ENCODE results near the gene RASL10B.
A peak's percentile ranks its signal among the peaks of the same experiment; 100 is the strongest.

Gene RASL10B

DNA sequence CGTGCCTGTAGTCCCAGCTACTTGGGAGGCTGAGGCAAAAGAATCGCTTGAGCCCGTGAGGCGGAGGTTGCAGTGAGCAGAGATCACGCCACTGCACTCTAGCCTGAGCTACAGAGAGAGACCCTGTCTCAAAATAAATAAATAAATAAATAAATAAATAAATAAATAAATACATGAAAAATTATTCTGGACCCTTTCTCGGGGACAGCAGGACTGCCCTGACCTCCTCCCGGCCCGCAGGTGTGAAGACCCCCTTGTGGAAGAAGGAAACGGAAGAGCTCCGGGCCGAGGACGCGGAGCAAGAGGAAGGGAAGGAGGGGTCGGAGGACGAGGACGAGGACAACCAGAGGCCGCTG is 32.3 kb downstream of the RASL10B start:
- FAIRE-seq (no peak), DNase-seq (ENCODE audit: low spot score) (no peak)

DNA sequence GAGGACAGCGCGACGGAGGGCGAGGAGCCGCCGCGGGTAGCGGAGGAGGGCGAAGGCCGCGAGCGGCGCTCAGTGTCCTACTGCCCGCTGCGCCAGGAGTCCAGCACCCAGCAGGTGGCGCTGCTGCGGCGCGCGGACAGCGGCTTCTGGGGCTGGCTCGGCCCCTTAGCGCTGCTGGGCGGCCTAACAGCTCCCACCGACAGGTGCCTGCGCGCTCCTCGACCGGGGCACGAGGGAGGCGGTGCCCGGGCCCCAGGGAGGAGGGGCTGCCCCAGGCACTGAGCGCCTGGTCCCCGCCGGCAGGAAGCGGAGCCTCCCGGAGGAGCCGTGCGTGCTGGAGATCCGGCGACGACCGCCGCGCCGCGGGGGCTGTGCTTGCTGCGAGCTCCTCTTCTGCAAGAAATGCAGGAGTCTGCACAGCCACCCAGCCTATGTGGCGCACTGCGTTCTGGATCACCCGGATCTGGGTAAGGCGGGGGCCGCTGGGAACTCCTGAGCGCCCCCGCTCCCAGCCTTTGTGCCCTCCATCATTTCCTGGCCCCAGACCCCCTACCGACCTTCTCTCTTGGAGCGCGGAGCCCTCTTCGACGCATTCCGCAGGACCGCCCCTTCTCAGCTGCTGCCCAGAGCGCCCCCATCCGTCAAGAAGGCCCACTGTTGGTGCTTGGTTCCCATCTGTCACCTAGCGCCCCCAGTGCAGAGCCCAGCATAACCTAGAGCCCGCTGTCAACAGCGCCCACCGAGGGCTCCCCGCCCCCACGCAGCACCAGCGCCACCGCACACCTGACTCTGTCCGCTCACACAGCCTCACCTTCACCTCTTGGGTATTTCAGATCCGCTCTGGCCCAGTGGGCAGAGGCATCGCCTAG is 32.9 kb downstream of the RASL10B start:
- DNase-seq (ENCODE audit: low spot score) (peak; percentile 81), FAIRE-seq (no peak)

DNA sequence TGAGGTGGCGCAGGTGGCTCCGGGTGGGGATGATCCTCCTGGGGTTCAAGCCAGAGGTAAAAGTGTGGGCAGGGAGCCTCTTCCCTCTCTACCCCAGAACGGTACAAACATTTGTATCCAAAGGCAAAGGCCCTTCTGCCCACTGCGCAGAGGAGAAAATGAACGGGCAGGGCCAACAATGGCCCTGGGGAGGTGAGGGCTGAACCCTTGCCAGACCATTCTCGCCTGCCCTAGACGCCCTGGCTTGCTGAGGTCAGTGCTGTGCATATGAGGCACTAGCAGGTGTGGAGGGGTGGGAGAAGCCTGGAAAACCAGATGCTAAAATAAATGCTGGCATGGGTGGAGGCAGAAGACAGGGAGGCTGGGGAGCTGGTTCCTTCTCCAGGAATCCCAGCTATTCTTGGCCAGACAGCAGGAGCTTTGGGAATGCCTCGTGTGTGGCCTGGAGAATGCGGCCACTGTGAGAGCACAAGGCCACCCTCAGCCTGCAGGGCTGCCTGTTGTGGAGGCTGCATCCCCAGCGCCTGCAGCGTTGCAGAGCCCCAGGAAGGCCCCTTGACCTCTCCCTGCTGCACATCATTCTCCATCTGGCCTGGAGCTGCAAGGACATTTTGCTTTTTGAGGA is 33.8 kb downstream of the RASL10B start:
- no peak for DNase-seq (ENCODE audit: low spot score)
- no peak for FAIRE-seq

DNA sequence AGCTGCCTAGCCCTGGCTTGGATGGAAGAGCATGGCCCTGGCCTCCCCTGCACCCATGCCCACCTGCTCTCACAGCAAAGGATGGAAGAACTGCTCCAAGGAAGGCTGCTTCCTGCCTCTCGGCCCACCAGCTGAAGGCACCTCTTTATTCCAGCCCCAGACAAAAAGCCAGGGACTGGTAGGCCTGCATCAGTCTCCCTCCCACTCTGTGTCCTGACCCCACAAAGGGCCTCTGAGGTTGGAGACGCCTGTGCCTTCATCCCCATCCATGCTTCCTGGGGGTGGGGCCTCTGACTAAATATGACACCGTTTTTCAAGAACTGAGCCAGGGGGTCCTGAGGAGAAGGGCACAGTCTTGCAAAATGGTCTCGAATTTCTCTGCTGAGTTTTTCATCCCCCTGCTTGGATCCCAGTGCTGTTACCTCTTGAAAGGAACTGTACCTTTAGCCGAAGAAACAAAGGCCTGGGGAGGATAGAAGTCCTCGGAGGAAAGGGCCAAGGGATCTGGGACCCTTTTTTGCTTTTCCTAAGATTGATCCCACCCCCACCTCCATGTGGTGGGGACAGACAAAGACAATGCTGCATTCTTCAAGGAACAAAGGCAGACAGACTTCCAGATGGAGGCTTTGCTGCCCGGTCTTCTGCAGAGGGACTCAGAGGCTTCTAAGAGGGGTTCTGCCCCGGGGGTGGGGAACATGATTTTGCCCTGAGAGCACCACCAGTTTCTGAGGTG is 34.5 kb downstream of the RASL10B start:
- DNase-seq (ENCODE audit: low spot score) (no peak), FAIRE-seq (no peak)

DNA sequence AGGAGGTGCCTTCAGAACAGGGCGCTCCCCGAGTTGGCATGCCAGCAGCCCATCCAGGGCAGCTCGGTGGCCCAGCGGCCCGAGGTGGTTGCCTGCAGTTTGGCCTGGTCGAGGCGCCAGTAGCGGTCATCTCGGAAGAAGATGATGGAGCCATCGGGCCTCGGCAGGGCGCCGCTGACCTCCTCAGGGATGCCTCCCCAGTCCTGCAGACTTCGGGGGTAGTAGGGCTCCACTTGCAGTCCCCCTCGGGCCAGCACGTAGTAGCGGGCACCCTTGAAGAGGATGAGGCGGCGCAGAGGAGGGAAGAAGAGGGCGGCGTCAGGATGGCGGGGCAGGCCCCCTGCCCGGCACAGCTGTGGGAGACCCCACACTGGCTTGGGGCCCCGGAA is 35.0 kb downstream of the RASL10B start:
- no peak for DNase-seq (ENCODE audit: low spot score)
- FAIRE-seq, result no peak

DNA sequence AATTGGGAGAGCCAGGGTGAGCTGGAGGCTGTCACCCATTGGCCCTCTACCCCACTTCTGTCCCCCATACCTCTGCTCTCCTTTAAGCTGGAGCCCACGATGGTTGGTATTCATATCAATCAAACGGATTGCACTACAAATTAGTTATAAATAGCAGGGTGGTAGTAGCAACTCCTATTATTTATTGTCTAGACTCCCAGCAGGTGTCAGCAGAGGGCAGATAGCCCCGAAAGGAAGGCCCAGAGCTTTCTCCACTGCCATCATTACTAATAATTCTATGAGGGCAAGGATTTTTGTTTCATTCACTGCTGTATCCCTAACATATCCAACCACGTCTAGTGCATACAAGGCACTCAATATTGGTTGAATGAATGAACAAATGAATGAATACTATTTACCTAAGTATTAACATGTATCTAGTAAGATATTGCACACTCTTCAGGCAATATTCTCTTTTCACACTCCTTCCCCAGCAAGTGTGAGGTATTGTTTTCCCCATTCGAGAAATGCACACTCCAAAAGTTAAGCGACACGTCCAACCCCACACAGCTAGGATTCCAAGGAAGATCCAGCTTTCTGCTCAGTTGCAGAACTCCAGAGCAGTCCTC is 35.6 kb downstream of the RASL10B start:
- DNase-seq (ENCODE audit: low spot score) (no peak), FAIRE-seq (no peak)

DNA sequence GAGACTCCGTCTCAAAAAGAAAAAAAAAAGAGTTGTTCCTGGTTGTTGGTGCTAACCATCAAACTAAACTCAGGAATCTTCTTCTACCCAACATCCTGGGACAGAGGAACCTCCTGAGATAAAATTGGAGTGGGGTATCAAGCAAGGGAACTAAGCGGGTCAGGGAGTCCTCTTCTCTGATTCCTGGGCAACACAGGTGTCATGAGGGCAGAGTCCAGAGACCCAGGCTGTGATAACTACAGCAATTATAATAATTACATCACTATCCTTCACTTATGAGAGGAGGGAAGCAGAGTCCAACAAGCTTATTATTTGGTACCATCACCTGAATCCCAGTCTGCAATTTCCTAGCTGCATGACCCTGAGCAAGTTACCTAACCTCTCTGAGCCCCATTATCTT is 37.4 kb downstream of the RASL10B start:
- no peak for DNase-seq (ENCODE audit: low spot score)
- FAIRE-seq, result no peak

DNA sequence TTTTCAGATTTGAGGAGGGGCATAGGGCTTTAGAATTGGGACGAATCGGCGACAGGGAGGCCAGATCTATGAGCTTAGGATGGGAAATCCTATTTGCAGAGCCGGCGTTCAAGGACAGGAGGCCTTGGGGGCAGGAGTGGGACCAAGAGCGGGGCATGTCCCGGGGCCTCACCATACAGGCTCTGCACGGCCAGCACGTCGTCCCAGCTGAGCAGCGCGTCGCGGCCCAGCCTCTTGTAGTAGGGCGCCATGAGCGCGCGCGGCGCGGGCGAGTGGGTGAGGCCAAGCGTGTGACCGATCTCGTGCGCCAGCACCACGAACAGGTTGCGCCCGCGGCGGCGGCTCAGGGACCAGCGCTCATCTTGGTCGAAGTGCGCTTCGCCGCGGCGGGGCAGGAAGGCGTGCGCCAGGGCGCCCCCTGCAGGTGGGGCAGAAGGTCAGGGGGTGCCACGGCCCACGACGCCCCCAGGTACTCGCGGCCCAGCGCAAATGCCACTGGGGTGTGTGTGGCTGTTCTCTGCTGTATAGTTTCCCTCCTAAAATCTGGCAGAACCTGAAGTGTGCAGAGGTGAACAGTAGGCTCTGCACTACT is 38.6 kb downstream of the RASL10B start:
- no peak for FAIRE-seq
- DNase-seq (ENCODE audit: low spot score), result no peak

DNA sequence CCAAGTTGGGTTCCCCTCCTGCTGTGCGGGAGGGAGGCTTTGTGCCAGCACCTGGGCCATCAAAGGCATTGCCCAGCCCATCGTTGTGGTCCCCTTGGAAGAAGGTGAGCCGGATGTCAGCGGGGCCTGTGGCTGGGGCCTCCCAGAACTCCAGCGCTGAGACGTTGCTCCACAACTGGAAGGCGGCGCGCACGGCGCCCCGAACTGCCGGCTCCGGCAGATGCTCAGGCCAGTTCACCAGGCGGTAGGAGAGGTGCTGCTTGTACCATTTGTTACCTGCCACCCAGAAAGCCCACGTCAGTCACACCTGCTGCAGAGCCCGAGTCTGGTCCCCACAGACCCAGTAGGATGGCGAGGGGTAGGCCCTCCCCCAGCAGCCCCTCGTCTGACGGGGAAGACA is 41.7 kb downstream of the RASL10B start:
- FAIRE-seq (no peak), DNase-seq (ENCODE audit: low spot score) (no peak)

DNA sequence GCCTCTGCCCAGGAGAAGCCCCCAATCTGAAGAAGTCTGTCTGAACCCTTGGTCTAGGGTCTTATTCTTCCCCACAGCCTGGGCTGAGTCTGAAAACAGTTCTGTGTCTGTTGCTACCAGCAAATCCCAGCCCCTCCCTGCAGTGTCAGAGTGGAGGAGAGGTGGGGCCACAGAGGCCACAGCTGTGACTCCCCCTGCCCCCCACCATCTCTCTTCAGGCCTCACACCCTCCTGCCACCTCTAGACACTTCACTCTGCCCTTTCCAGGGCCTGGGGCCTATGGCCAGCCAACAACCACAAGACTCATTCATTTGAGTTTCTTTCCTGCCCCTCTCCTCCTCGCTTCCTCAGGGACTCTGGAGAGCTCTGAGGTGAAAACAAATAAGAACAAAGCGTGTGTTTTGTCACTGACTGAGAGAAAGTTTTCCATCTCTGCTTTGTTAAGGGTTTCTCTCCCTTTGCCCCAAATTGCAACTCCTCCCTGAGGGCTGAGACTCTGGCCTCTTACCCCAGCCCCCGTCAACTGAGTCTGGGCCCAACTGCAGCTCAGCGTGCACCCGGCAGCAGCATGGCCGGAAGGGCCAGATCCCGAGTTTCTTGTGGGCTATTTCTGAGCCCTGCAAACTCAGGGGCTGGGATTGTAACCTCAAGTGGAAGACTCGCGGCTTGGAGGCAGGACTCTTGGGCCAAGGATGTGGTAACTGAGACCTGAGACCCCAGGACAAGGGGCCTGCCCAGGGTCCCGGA is 42.4 kb downstream of the RASL10B start:
- DNase-seq (ENCODE audit: low spot score) (no peak), FAIRE-seq (no peak)

DNA sequence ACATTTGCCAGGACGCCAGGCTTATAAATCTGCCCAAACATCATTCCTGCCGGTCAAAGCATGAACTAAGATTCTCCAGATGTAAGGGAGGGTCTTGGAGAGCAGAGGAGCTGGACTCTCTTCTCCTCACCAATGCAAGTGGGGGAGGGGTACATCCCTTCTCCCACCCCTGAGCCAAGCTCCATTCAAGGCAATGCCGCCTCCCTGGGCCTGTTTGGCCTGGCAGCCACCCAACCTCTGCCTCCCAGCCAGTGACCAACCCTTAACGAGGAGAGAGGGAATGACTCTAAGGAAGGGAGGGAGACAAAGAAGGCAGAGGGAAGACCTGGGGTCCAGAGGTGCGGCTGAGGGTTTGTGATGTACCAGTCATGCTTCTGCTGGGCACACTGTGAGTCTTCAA is 43.1 kb downstream of the RASL10B start:
- DNase-seq (ENCODE audit: low spot score) (no peak), FAIRE-seq (no peak)

DNA sequence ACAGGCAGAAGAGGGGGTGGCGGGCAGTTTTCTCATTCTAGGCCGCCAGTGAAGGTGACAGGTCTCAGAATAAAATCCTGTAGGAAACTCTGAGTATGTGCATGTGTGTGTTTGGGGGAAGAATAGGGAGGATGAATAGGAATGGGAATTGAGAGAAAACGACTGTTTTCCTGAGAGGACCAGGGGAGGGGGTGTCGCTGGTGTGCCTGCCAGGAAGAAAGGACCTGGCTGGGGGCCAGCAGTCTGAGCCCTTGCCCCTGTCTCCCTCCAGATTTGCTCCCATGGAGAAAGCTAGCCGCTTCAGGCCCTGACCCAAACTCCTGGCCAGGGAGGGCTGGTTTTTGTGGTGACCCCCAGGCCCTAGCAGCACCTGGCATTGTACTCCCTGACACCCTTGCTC is 43.6 kb downstream of the RASL10B start:
- FAIRE-seq (no peak), DNase-seq (ENCODE audit: low spot score) (no peak)

DNA sequence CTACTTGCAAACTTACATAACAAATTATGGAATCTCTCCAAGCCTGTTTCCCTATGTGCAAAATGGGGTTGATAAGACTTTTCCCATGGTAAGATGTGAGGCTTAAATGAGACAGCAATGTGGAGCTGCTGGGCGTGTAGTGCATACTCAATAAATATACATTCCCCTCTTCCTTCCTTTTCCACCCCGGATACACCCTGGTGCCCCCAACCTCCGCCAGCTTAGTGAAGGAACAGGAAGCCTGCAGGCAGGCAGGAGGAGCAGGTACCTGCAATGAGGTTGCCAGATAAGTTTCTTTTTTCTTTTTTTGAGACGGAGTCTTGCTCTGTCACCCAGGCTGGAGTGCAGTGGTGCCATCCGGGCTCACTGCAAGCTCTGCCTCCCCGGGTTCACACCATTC is 44.1 kb downstream of the RASL10B start:
- DNase-seq (ENCODE audit: low spot score) (no peak), FAIRE-seq (no peak)

DNA sequence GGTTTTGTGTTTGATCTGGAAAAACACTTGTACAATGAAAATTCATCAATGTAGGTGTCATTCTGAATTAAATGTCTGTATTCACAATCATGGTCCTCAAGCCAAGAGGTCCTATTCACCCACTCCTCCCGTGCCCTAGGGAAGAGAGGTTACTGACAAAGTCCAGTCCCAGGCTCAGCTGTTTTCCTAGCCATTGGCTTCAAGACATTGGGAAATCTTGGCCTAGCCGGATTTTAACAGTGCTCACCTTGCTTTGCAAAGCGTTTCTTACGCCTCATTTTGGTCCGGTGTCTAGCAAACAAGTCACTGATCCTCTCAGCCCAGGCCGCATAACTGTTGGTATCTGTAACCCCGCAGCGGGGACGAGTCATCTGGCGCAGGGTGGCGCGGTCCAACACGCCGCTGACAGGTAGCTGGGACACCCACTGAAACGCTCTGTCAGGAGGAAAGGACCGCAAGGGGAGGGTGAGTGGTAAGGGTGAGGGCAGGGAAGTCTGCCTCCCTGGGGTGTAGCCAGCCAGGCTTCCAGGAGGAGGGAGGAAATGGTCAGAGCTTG is 47.3 kb downstream of the RASL10B start:
- no peak for DNase-seq (ENCODE audit: low spot score)
- FAIRE-seq, result no peak

DNA sequence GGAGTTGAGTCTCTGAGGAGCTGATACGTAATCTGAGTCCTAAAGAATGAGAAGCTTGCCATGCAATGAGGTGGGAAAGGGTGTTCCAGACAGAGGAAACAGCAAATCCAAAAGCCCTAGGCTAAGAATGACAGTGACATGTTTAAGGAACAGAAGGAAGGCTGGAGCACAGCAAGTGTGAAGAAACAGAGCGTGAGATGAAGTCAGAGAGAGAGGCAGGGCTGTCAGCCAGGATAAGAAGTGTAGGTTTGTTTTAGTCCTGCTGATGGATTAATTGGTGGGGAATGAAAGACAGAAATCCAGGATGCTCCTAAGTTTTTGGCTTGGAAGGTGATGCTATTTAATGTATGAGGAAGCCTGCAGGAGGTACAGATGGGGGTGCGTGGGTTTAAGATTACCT is 49.5 kb downstream of the RASL10B start:
- FAIRE-seq (no peak), DNase-seq (ENCODE audit: low spot score) (no peak)

DNA sequence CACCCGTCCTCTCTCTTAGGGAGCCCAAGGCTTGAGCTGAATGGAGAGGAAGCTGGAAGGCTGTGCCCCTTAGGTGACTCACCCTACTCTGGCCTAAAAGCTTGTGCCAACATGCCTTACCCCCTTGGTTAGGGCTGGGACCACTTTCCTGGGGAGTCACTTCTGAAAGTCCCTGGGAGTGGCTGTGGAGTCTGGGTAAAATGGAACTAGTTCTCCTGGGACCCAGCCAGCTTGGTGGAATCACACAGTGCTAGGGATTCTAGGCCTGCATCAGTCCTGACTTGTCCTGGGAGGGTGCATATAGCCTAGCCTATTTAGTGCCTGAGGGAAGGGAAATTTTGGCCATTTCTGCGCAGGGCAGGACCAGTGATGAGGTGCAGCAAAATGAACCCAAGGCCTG is 53.5 kb downstream of the RASL10B start:
- DNase-seq (ENCODE audit: low spot score) (no peak), FAIRE-seq (no peak)

DNA sequence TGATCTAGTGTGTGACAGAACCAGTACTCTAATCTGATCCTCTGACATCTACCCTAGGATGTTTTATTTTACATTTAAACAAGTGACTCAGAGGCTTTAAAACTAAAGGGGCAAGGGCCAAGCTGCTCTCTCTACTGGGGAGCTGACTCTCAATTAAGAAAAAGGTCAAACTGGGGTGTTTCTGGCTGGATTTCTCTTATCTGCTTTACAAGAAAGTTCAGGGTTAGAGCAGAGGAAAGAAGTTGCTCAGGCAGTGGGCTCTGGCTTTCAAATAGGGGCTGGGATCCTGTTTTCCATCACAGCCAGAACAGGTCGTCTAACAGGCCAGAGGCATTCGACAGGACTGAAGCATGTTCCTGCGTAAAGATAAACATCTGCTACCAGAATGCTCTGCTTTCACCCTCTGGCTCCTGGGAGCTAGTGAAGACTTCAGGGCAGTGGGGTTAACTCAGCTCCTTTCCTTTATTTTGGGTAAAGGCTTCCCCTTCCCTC is 55.5 kb downstream of the RASL10B start:
- FAIRE-seq, result no peak
- DNase-seq (ENCODE audit: low spot score), result no peak

DNA sequence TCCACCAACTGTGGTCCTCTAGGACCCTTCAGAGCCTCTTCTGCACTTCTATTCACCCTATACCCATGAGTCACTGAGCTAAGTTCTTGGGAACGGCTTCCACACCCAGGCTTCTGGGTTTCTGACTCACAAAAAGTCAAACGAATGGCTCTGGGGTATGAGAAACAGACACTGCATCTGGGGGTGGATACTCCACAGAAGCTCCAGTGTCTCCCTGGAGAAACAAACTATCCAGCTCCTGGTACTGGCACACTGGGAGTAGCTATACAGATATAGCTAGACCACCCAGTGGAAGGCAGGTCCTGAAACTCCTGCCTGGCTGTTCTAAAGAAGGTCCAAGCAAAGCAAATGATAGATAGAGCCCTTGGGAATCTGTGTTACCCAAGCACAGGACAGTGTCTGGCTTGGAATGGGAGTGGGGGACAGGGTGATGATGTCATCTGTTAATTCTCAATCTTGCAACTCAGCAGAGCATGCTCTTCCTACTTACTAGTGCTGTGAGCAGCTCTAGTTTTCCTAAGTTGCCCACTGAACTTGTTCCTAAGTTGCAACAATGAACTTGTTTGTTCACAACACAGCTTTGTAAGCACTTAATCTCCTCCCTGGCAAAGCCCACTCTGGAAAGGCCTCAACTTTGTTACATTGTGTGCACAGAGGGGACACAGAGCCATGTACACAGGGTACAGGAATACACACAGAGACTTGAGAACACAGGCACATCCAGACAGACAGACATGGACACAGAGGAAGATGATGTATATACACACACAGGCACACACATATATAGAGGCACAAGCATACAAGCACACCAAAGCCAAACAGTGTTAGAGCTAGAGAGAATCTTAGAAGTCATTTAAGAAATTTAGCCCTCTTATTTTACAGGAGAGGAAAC is 57.3 kb downstream of the RASL10B start:
- peak; percentile 67 for DNase-seq (ENCODE audit: low spot score)
- FAIRE-seq, result no peak

DNA sequence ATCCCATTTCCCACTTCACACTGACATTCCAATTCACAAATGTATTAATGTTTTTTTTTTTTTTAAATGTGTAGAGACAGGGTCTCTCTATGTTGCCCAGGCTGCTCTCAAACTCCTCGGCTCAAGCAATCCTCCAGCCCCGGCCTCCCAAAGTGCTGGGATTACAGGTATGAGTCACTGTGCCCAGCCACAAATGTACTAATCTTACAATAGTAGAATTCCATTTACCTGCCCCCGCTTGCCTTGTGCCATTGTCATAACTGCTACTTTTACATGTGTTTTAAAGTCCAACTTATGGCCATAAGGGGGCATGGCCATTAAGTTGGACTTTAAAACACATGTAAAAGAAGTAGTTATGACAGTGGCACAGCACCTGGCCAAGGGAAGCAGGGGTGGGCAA is 59.4 kb downstream of the RASL10B start:
- DNase-seq (ENCODE audit: low spot score), result no peak
- FAIRE-seq, result no peak

All from RCC 7860 (cell line).